GM13977 (cell line): Measurements from ENCODE around the gene HES3.

Experiments used
- DNase-seq: peaks from one replicate; pipeline ENCODE4 v3.0.0; 2012; ENCODE audit warnings: low spot score
- in situ Hi-C: fragments of 300-500 bp; cut with MboI; formaldehyde crosslinking; loops from one replicate; pipeline ENCODE4 v1.12.0; 2022; ENCODE audit warnings: low sequenced_read_pairs, low pct_unique_long_range_greater_than_20kb, mixed read lengths, inconsistent platforms; ENCODE audit not compliant: unreplicated experiment
- TF ChIP-seq, protein P1 (sequence below): IDR thresholded peaks from 2 replicates; pipeline ENCODE4 v1.5.1; 2012; ENCODE audit warnings: mild to moderate bottlenecking, control low read depth; ENCODE audit not compliant: insufficient read depth; ENCODE audit errors: extremely low read depth, missing control alignments

HES3 gene

DNA sequence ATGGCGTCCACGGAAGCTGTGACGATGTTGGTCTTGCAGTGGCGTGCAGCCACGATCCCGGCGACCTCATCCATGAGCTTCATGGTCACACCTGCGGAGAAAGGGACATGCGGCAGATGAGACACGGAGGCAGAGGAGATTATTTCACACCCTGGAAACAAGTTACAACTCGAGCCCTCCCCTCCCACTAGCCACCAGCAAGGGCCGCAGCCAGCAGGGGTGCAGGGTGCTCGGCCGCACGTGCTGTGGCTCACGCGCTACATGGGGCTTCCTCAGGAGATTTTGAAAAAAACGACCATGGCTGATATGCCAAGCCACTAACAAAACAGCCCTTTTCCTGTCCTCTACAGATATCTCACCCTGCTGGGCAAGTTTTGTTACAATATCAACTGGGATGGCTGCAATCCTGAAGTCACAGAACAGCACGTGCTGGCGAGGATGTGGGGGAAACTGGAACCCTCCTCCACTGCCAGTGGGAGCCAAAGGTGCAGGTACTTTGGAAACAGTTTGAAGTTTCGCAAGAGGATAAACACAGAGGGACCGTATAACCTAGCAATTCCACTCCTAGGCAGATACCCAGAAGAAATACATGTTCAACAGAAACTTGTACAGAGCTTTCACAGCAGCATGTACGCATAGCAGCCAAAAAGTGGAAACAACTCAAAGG is 51.0 kb downstream of the HES3 start:
- TF ChIP-seq, protein P1, sequence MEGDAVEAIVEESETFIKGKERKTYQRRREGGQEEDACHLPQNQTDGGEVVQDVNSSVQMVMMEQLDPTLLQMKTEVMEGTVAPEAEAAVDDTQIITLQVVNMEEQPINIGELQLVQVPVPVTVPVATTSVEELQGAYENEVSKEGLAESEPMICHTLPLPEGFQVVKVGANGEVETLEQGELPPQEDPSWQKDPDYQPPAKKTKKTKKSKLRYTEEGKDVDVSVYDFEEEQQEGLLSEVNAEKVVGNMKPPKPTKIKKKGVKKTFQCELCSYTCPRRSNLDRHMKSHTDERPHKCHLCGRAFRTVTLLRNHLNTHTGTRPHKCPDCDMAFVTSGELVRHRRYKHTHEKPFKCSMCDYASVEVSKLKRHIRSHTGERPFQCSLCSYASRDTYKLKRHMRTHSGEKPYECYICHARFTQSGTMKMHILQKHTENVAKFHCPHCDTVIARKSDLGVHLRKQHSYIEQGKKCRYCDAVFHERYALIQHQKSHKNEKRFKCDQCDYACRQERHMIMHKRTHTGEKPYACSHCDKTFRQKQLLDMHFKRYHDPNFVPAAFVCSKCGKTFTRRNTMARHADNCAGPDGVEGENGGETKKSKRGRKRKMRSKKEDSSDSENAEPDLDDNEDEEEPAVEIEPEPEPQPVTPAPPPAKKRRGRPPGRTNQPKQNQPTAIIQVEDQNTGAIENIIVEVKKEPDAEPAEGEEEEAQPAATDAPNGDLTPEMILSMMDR = no peak
- DNase-seq = no peak
- in situ Hi-C loops = no loop called here
